Esophagus squamous epithelium (tissue), 5 donors: ENCODE measurements around the gene OTUB1. TPM values are rescaled to one million over a fixed set of nuclear protein-coding genes. Genes with fewer than 3 reads are reported as not detected.

Experiments used
- DNase-seq: peaks from one replicate; lab custom pipeline; 2025; lab: John Stamatoyannopoulos, UW
- H3K27ac ChIP-seq, 4 donors: fragments of 200-600 bp; sonication (generic); one replicate each; pipeline ENCODE4 v1.5.1; 2016 to 2019; ENCODE audit warnings: mild to moderate bottlenecking in 1 of 4
- H3K27me3 ChIP-seq, 4 donors: fragments of 200-600 bp; sonication (generic); 1 replicate in 3 of 4; 2 replicates in 1 of 4; pipeline versions ENCODE4 v1.5.1 to v1.6.0; 2017 to 2021; ENCODE audit warnings: antibody characterized with exemption in 1 of 4
- H3K36me3 ChIP-seq, 3 donors: fragments of 200-600 bp; sonication (generic); one replicate each; pipeline ENCODE4 v1.5.1; 2016 to 2019
- H3K4me1 ChIP-seq, 3 donors: fragments of 200-600 bp; sonication (generic); one replicate each; pipeline ENCODE4 v1.5.1; 2017 to 2019
- H3K4me3 ChIP-seq, 4 donors: fragments of 200-600 bp; sonication (generic); 1 replicate in 3 of 4; 2 replicates in 1 of 4; pipeline ENCODE4 v1.5.1; 2016 to 2019; ENCODE audit warnings: mild to moderate bottlenecking in 2 of 4, moderate library complexity in 1 of 4
- H3K9me3 ChIP-seq, 3 donors: fragments of 200-600 bp; sonication (generic); one replicate each; pipeline ENCODE4 v1.5.1; 2016 to 2019
- POLR2A ChIP-seq, 4 donors: fragments of 450-650 bp; IDR thresholded peaks; one replicate each; pipeline ENCODE4 v1.6.1; 2017; ENCODE audit warnings: antibody characterized with exemption in 4 of 4, mild to moderate bottlenecking in 4 of 4, moderate library complexity in 3 of 4
- WGBS, 2 donors: methylation state at CpG; one replicate each; pipeline ENCODE4 v1.1.5; 2018; 5-methylcytosine and 5-hydroxymethylcytosine counted together
- intact Hi-C: fragments of 100-400 bp; cut with DNase I; formaldehyde crosslinking; loops from one replicate; pipeline ENCODE4 v1.15.0; 2022
- total RNA-seq, 4 donors: library from RNA; depleted of rRNA; stranded (reverse); fragments of >200 nt; gene quantifications; one replicate each; pipeline ENCODE4 v1.1.0, GENCODE V29; 2016
- TF ChIP-seq, protein P1 (sequence below), 6 experiments: fragments of 450-650 bp in 4 of 6; fragments of 200-600 bp in 2 of 6; sonication (generic) in 2 of 6; IDR thresholded peaks; one replicate each; pipeline ENCODE4 v1.5.1; 2016 to 2019; ENCODE audit warnings: antibody characterized with exemption in 6 of 6, mild to moderate bottlenecking in 4 of 6, moderate library complexity in 4 of 6
- donor health status: DM: yes; HTN: yes; CAD: no.

Gene OTUB1
- total RNA-seq, 4 donors from 2014 or later: 82.0 to 97.3 (median 89.7) TPM

DNA sequence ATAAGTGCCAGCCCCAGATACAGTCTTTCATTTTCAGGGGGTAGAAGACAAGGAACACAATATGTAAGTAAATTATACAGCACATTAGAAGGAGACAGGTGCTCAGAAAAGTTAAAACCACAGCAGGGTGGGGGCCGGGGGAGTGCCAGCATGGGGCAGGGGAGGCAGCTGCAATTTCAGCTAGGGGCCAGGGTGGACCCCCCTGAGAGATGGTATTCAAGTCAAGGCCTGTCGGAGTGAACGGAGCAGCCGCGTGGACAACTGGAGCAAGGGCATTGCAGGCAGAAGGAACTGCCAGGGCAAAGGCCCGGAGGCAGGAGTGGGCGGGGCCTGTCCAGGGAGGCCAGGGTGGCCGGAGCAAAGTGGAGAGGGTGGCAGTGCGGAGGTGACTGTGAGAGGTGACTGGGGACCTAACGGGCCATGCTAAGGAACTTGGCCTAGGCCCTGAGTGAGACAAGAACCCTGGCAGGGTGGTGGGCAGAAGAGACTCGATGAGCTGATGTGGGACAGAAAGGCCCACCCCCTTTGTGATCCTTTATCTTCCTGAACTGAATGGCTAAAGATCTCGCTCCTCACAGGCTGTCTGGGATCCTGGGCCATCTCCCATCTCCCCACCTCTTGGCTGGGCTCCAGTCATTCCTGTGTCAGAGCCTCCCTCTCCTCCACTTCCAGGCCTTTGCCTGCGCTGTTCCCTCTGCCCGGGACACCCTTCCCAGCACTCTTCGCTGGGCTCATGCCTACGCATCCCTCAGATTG lies 27.1 kb downstream of the OTUB1 start:
- WGBS, 2 donors: 82 to 89% methylated on average over 15 to 16 of the region's 16 CpGs
- intact Hi-C loops: no loop called here
- no peak overlapping the region for H3K4me3 ChIP-seq

DNA sequence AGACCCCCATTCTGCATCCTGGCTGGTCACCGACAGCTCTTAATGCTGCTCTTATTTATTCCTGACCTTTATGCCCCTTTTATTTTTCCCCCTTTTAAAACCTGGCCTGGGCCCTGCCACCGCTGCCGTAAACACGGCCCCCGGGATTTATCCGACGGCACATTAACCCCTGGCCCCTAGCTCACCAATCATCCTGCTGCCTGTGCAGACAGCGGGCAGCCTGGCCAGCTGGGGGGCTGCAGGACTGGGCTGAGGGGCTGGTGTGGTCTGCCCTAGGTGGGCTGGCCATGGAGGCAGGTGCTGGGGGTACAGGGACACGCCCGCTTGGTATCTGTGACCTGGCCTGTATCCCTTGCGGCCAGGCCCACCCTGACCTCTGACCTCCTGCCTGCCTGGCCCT lies 28.1 kb downstream of the OTUB1 start:
- Histone ChIP-seq H3K9me3 (peaks cover 0 to 3% (median 0%) of the 10 kb centered on the region in 3 donors), H3K4me3 (no peak overlapping the region), H3K36me3 (no peaks in the 10 kb centered on the region), H3K27ac (no peak overlapping the region), H3K27me3 (peaks cover 0 to 6% (median 0%) of the 10 kb centered on the region in 4 donors), H3K4me1 (peaks cover 0 to 19% (median 0%) of the 10 kb centered on the region in 3 donors)
- whole genome bisulfite sequencing, 2 donors: 83 to 88% methylated on average over 5 to 6 of the region's 11 CpGs
- DNase-seq: no peak
- intact Hi-C loops: no loop called here
- TF ChIP-seq, protein P1, sequence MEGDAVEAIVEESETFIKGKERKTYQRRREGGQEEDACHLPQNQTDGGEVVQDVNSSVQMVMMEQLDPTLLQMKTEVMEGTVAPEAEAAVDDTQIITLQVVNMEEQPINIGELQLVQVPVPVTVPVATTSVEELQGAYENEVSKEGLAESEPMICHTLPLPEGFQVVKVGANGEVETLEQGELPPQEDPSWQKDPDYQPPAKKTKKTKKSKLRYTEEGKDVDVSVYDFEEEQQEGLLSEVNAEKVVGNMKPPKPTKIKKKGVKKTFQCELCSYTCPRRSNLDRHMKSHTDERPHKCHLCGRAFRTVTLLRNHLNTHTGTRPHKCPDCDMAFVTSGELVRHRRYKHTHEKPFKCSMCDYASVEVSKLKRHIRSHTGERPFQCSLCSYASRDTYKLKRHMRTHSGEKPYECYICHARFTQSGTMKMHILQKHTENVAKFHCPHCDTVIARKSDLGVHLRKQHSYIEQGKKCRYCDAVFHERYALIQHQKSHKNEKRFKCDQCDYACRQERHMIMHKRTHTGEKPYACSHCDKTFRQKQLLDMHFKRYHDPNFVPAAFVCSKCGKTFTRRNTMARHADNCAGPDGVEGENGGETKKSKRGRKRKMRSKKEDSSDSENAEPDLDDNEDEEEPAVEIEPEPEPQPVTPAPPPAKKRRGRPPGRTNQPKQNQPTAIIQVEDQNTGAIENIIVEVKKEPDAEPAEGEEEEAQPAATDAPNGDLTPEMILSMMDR (IDR thresholded peaks at IDR 0.05): no peak
- TF ChIP-seq POLR2A (IDR thresholded peaks at IDR 0.05): no peak

More for the DNA sequence above, 27.1 kb downstream of the OTUB1 start:
- peaks cover 0 to 5% (median 0%) of the 10 kb centered on the region in 4 donors for H3K27me3 ChIP-seq
- H3K4me1 ChIP-seq: peaks cover 0 to 12% (median 0%) of the 10 kb centered on the region in 3 donors
- H3K27ac ChIP-seq: no peak overlapping the region
- H3K36me3 ChIP-seq: no peaks in the 10 kb centered on the region
- TF ChIP-seq, protein P1 (IDR thresholded peaks at IDR 0.05): no peak
- TF ChIP-seq POLR2A (IDR thresholded peaks at IDR 0.05): no peak
- no peak for DNase-seq
- H3K9me3 ChIP-seq: peaks cover 0 to 3% (median 0%) of the 10 kb centered on the region in 3 donors

- no peak for DNase-seq
- Histone ChIP-seq H3K27ac (no peak overlapping the region), H3K27me3 (peaks cover 0 to 6% (median 0%) of the 10 kb centered on the region in 4 donors), H3K36me3 (no peaks in the 10 kb centered on the region), H3K4me1 (peaks cover 0 to 19% (median 0%) of the 10 kb centered on the region in 3 donors), H3K4me3 (no peak overlapping the region), H3K9me3 (peaks cover 0 to under 1% (median 0%) of the 10 kb centered on the region in 3 donors)
- TF ChIP-seq POLR2A (IDR thresholded peaks at IDR 0.05): no peak
- TF ChIP-seq, protein P1 (IDR thresholded peaks at IDR 0.05): no peak
- WGBS, 2 donors: 80 to 81% methylated on average over 1 to 11 of the region's 20 CpGs
- intact Hi-C loops: no loop called here
Measured at GRCh38 chr11:64015510-64015909, 29.3 kb downstream of the OTUB1 start.

- H3K27ac ChIP-seq: no peak overlapping the region
- H3K36me3 ChIP-seq: no peaks in the 10 kb centered on the region
- H3K27me3 ChIP-seq: peaks cover 0 to 6% (median 0%) of the 10 kb centered on the region in 4 donors
- no peak for DNase-seq
- H3K4me1 ChIP-seq: peaks cover 0 to 22% (median 0%) of the 10 kb centered on the region in 3 donors
- intact Hi-C loops: no loop called here
- no peak for TF ChIP-seq POLR2A (IDR thresholded peaks at IDR 0.05)
- TF ChIP-seq, protein P1 (IDR thresholded peaks at IDR 0.05): no peak
- no peaks in the 10 kb centered on the region for H3K9me3 ChIP-seq
- no peak overlapping the region for H3K4me3 ChIP-seq
- WGBS, 2 donors: 81 to 85% methylated on average over 9 to 12 of the region's 35 CpGs
Measured at GRCh38 chr11:64015935-64016845, 30.0 kb downstream of the OTUB1 start.
